Tibial nerve (tissue), 3 donors: ENCODE results near the gene GAL.

Experiments
- POLR2A ChIP-seq, 2 donors: fragments of 450-650 bp; IDR thresholded peaks; one replicate each; pipeline ENCODE4 v1.6.1; 2017; ENCODE audit warnings: antibody characterized with exemption in 2 of 2, mild to moderate bottlenecking in 2 of 2, moderate library complexity in 2 of 2
- TF ChIP-seq, protein P1 (sequence below), 5 experiments: fragments of 200-600 bp in 3 of 5; fragments of 450-650 bp in 2 of 5; sonication (generic) in 3 of 5; IDR thresholded peaks; one replicate each; pipeline ENCODE4 v1.5.1; 2016 to 2019; ENCODE audit warnings: antibody characterized with exemption in 5 of 5, mild to moderate bottlenecking in 3 of 5, moderate library complexity in 2 of 5

- TF ChIP-seq, protein P1, sequence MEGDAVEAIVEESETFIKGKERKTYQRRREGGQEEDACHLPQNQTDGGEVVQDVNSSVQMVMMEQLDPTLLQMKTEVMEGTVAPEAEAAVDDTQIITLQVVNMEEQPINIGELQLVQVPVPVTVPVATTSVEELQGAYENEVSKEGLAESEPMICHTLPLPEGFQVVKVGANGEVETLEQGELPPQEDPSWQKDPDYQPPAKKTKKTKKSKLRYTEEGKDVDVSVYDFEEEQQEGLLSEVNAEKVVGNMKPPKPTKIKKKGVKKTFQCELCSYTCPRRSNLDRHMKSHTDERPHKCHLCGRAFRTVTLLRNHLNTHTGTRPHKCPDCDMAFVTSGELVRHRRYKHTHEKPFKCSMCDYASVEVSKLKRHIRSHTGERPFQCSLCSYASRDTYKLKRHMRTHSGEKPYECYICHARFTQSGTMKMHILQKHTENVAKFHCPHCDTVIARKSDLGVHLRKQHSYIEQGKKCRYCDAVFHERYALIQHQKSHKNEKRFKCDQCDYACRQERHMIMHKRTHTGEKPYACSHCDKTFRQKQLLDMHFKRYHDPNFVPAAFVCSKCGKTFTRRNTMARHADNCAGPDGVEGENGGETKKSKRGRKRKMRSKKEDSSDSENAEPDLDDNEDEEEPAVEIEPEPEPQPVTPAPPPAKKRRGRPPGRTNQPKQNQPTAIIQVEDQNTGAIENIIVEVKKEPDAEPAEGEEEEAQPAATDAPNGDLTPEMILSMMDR (IDR thresholded peaks at IDR 0.05): no peak
- TF ChIP-seq POLR2A (IDR thresholded peaks at IDR 0.05): no peak
Measured at GRCh38 chr11:68722143-68722542, 37.8 kb downstream of the GAL start.
